ENCODE results near the gene KBTBD13.
"Not testable (repeated sequence)": the region's sequence is repeated elsewhere in the genome, so short reads cannot be mapped to it uniquely, and the experiment has no call there.

The KBTBD13 gene

GRCh38 chr15:65069779-65070546, 6.6 kb upstream of the KBTBD13 start:
- no peak for DNase-seq (ENCODE audit: low spot score)

- DNase-seq (ENCODE audit: low spot score): peak; percentile 36
These were observed 5.2 kb upstream of the KBTBD13 start for GRCh38 chr15:65071381-65071811.

- DNase-seq (ENCODE audit: low spot score): peak; percentile 63
These were observed 4.5 kb upstream of the KBTBD13 start for GRCh38 chr15:65072027-65072426.

GRCh38 chr15:65072617-65073016, 3.9 kb upstream of the KBTBD13 start:
- DNase-seq (ENCODE audit: low spot score): no peak

GRCh38 chr15:65074946-65075345, 1.6 kb upstream of the KBTBD13 start:
- DNase-seq (ENCODE audit: low spot score): not testable (repeated sequence)

- DNase-seq (ENCODE audit: low spot score): not testable (repeated sequence)
These were observed 745 bp upstream of the KBTBD13 start for GRCh38 chr15:65075607-65076395.

- no peak for DNase-seq (ENCODE audit: low spot score)
These were observed 890 bp downstream of the KBTBD13 start for GRCh38 chr15:65077291-65077980.

- peak; percentile 79 for DNase-seq (ENCODE audit: low spot score)
These were observed 1.4 kb downstream of the KBTBD13 start for GRCh38 chr15:65077981-65078352.

GRCh38 chr15:65079580-65079979, 3.0 kb downstream of the KBTBD13 start:
- DNase-seq (ENCODE audit: low spot score): no peak

- no peak for DNase-seq (ENCODE audit: low spot score)
These were observed 4.7 kb downstream of the KBTBD13 start for GRCh38 chr15:65081270-65081669.

- no peak for DNase-seq (ENCODE audit: low spot score)
These were observed 5.2 kb downstream of the KBTBD13 start for GRCh38 chr15:65081758-65082157.

GRCh38 chr15:65082303-65082953, 5.9 kb downstream of the KBTBD13 start:
- no peak for DNase-seq (ENCODE audit: low spot score)

GRCh38 chr15:65083262-65083701, 6.7 kb downstream of the KBTBD13 start:
- no peak for DNase-seq (ENCODE audit: low spot score)

GRCh38 chr15:65084500-65085206, 8.1 kb downstream of the KBTBD13 start:
- no peak for DNase-seq (ENCODE audit: low spot score)

- DNase-seq (ENCODE audit: low spot score): no peak
These were observed 8.7 kb downstream of the KBTBD13 start for GRCh38 chr15:65085207-65085753.

GRCh38 chr15:65085990-65086679, 9.6 kb downstream of the KBTBD13 start:
- DNase-seq (ENCODE audit: low spot score): peak; percentile 45

- DNase-seq (ENCODE audit: low spot score): no peak
These were observed 10.2 kb downstream of the KBTBD13 start for GRCh38 chr15:65086680-65087111.

GRCh38 chr15:65087411-65087810, 10.9 kb downstream of the KBTBD13 start:
- DNase-seq (ENCODE audit: low spot score): no peak

GRCh38 chr15:65087873-65088642, 11.5 kb downstream of the KBTBD13 start:
- DNase-seq (ENCODE audit: low spot score): peak; percentile 30

- DNase-seq (ENCODE audit: low spot score): no peak
These were observed 12.1 kb downstream of the KBTBD13 start for GRCh38 chr15:65088643-65089021.
